ENCODE data around the gene LSM3.
"Not testable (repeated sequence)": the region's sequence is repeated elsewhere in the genome, so short reads cannot be mapped to it uniquely, and the experiment has no call there.

LSM3 gene

DNA sequence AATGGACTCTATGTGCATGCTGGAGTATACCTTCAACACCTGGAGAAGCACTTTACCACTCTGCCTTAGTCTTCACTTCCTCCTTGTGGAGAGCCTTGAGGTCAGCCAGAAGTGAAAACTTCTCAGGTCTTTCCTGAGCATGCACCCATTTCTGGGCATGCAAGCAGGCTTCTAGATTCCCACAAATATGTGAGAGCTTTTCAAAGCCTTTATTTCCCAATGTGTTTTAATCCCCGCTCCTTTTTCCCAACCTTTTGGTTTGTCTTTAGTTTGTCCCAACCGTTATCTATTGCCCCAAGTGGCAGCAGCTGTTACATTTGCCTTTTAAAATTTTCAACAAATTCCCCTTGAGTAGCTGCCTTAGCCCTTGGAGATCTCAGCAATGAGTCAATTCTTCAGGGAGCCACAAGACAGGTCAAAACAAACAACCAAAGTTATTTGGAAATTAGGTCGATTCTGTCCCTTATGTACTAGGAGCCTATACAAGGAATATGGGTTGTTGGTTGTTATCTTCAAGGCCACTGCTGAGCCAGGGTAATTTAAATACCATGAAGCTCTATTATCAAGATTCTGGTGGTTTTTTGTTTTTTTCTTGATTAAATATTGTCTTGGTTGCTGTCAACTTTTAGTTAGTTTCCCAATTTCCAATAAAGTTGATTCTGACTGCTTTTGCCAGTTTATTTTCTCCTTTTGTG lies 44.4 kb downstream of the LSM3 start:
- no peak overlapping the region for H3K27ac Mint-ChIP-seq
- DNase-seq (ENCODE audit: low spot score): no peak
- peaks cover 4% of the 10 kb centered on the region for H3K4me1 Mint-ChIP-seq (ENCODE audit: low read depth)
- H3K36me3 Mint-ChIP-seq (ENCODE audit: low read depth): peaks cover 2% of the 10 kb centered on the region
- peaks cover 8% of the 10 kb centered on the region for H3K27me3 Mint-ChIP-seq (ENCODE audit: low read depth)
- H3K9me3 Mint-ChIP-seq: peaks cover 20% of the 10 kb centered on the region
- H3K4me3 Mint-ChIP-seq: no peak overlapping the region

DNA sequence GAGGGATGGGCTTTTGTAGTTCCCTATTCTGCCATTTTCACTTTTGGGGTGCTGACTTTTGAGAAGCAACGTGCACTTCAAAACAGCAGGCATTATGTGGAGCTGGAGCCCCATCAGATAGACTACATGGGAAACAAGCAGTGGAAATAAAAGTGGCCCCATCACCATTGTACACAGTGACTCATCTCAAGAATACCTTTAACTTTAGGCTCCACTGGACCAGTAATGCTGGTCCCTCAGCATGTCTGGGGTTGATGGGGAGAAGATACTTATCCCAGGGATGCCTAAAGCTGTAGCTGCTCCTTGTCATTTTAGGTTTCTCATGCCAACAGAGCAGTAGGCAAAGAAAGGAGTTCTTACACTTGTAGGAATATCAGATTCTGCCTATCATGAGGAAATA lies 45.0 kb downstream of the LSM3 start:
- DNase-seq (ENCODE audit: low spot score): no peak
- Mint-ChIP-seq H3K36me3 (ENCODE audit: low read depth) (peaks cover 2% of the 10 kb centered on the region), H3K27ac (no peak overlapping the region), H3K4me3 (no peak overlapping the region), H3K4me1 (ENCODE audit: low read depth) (peaks cover 4% of the 10 kb centered on the region), H3K9me3 (peaks cover 20% of the 10 kb centered on the region), H3K27me3 (ENCODE audit: low read depth) (peaks cover 11% of the 10 kb centered on the region)

DNA sequence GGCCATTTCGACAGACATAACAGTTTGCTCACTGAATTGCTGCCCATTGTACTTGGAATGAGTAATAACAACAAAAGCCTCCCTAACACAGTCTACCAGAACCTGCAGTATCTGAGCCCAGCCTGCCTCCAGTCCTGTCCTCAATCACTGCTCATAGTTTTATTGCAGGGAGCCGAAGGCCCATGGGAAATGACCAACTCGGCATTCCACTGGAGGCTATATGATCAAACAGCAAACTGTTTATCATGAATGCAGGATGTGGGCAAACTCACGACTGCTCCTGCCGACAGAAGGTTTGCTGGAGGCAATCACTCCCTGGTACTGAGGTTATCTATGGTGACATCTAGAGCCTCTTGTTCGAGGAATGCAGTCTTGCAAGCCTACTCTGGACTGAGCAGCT lies 46.3 kb downstream of the LSM3 start:
- H3K9me3 Mint-ChIP-seq: peaks cover 20% of the 10 kb centered on the region
- H3K4me3 Mint-ChIP-seq: no peak overlapping the region
- DNase-seq (ENCODE audit: low spot score): no peak
- H3K27me3 Mint-ChIP-seq (ENCODE audit: low read depth): peaks cover 11% of the 10 kb centered on the region
- peaks cover 4% of the 10 kb centered on the region for H3K4me1 Mint-ChIP-seq (ENCODE audit: low read depth)
- H3K36me3 Mint-ChIP-seq (ENCODE audit: low read depth): peaks cover 2% of the 10 kb centered on the region
- no peak overlapping the region for H3K27ac Mint-ChIP-seq

DNA sequence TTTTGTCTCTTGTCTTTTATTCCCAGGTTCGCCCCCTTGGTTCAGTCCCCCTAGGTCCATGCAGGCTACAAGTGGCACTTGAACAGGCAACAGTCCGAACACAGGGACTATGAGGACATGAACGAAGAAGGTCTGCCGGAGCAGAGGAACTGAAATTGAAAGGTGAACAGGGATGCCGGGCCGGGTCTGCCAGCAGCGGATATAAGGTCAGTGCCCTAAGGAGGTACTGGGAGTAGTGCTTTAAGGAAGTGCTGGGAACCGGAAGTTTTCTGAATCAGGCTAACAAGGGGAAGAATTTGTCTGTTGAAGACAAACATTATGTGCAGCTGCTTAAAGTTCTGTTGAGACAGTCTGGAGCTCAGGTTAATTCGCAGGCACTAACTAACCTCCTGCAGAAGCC lies 46.8 kb downstream of the LSM3 start:
- H3K4me1 Mint-ChIP-seq (ENCODE audit: low read depth): peaks cover 4% of the 10 kb centered on the region
- H3K27ac Mint-ChIP-seq: no peak overlapping the region
- DNase-seq (ENCODE audit: low spot score): no peak
- peaks cover 2% of the 10 kb centered on the region for H3K36me3 Mint-ChIP-seq (ENCODE audit: low read depth)
- no peak overlapping the region for H3K4me3 Mint-ChIP-seq
- H3K27me3 Mint-ChIP-seq (ENCODE audit: low read depth): peaks cover 11% of the 10 kb centered on the region
- H3K9me3 Mint-ChIP-seq: peaks cover 20% of the 10 kb centered on the region

DNA sequence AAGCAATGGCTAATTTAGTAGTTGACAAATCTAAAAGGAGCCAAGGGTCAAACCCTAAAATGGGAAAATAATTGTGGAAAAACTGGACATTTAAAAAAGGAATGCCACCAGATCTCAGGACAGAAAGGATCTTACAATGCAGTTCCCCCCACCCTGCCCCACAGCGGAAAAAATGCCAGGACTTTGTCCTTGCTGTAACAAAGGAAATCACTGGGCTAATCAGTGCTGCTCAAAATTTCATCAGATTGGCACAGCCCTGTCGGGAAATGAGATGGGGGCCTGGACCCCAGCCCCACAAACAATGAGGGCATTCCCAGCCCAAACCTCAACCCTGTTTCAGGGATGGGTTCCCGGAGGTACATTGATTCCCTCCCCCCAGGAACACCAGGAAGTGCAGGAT lies 47.7 kb downstream of the LSM3 start:
- not testable (repeated sequence) for H3K4me3 Mint-ChIP-seq; H3K27ac Mint-ChIP-seq; H3K36me3 Mint-ChIP-seq (ENCODE audit: low read depth); H3K4me1 Mint-ChIP-seq (ENCODE audit: low read depth); DNase-seq (ENCODE audit: low spot score)
- Mint-ChIP-seq H3K27me3 (ENCODE audit: low read depth) (peaks cover 11% of the 10 kb centered on the region), H3K9me3 (peaks cover 14% of the 10 kb centered on the region)

DNA sequence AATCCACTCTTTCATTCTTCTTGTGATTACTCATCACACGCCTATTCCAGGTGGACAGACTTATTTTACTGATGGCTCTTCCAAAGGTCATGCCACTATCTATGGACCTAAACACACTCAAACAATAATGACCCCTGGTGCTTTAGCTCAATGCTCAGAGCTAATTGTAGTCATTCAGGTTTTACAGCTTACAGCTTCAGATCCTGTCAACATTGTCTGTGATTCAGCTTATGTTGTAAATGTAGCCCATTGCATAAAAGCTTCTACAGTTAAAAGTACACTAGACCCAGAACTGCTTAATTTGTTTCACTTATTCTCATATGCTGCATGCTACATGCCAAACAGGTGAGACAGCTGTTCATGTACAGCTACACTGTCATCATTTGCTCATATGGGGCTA lies 49.2 kb downstream of the LSM3 start:
- Mint-ChIP-seq H3K27me3 (ENCODE audit: low read depth) (peaks cover 20% of the 10 kb centered on the region), H3K27ac (no peak overlapping the region)

DNA sequence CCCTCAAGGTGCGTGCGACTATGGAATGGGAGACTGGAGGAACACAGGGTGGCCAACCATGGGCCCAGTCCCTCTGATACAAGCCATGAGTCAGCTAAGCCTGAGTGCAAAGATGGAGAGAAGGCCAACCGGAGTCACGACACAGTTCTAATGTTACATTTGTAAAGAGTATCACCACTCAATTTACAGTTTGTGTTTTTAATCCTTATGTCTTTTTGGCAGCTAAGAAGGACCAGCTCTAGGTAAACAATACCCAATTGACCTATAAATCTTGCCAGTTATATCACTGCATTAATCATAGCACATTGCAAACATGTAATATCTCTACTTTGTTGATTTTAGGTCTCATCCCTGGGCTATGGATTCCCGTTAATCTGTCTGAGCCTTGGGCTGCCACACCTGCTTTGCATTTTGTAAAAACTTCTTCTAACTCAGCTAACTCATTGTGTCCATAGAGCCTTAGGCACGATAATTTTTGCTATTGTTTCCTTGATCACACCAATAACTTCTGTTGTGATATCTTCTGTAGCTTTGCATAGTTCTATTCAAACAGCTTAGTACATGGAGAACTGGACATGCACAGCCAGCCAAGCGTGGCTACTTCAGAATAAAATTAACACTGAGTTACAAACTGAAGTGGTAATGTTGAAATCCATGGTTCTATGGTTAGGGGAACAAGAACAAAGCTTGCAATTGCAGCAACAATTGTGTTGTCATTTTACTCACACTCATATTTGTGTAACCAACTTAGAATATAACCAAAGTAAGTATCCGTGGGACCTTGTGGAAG lies 50.3 kb downstream of the LSM3 start:
- DNase-seq (ENCODE audit: low spot score): no peak
- H3K4me3 Mint-ChIP-seq: no peak overlapping the region
- peaks cover 8% of the 10 kb centered on the region for H3K4me1 Mint-ChIP-seq (ENCODE audit: low read depth)
- no peak overlapping the region for H3K27ac Mint-ChIP-seq
- H3K36me3 Mint-ChIP-seq (ENCODE audit: low read depth): no peaks in the 10 kb centered on the region
- H3K9me3 Mint-ChIP-seq: peaks cover 5% of the 10 kb centered on the region
- peaks cover 24% of the 10 kb centered on the region for H3K27me3 Mint-ChIP-seq (ENCODE audit: low read depth)

More for the DNA sequence above, 49.2 kb downstream of the LSM3 start:
- H3K4me1 Mint-ChIP-seq (ENCODE audit: low read depth): peaks cover 8% of the 10 kb centered on the region
- no peak overlapping the region for H3K4me3 Mint-ChIP-seq
- no peaks in the 10 kb centered on the region for H3K9me3 Mint-ChIP-seq
- no peaks in the 10 kb centered on the region for H3K36me3 Mint-ChIP-seq (ENCODE audit: low read depth)
- DNase-seq (ENCODE audit: low spot score): no peak

DNA sequence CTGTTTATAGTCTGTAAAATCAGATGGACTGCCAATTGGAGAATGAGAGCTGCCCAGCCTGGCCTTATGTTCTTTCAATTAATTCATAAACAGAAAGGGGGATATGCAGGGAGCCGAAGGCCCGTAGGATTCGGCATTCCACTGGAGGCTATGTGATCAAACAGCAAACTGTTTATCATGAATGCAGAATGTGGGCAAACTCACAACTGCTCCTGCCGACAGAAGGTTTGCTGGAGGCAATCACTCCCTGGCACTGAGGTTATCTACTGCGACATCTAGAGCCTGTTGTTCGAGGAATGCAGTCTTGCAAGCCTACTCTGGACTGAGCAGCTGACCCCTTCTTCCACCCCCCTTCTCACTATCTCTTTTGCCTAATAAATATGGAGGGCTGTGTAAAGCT lies 51.1 kb downstream of the LSM3 start:
- H3K36me3 Mint-ChIP-seq (ENCODE audit: low read depth); H3K4me1 Mint-ChIP-seq (ENCODE audit: low read depth); DNase-seq (ENCODE audit: low spot score); H3K4me3 Mint-ChIP-seq; H3K27ac Mint-ChIP-seq; H3K9me3 Mint-ChIP-seq: not testable (repeated sequence)
- H3K27me3 Mint-ChIP-seq (ENCODE audit: low read depth): peaks cover 24% of the 10 kb centered on the region

DNA sequence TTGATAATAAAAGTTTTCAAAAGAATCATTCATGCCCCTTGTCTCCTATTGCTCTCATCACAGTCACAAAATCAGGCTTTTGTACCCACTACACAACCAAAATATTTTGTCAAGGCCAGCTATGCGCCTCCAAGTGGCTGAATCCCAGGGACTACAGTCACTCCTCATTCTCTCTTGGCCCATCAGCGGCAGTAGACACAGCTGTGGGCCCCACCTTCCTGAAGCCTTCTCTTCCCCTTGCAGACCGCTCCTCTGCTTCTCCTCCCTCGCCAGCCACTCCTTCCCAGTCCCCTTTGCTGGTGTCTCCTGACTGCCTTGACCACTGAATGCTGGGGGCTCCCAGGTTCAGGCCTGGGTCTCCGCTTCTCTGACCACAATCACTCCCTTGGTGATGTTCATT lies 52.1 kb downstream of the LSM3 start:
- Mint-ChIP-seq H3K36me3 (ENCODE audit: low read depth) (no peaks in the 10 kb centered on the region), H3K9me3 (peaks cover 5% of the 10 kb centered on the region), H3K27ac (no peak overlapping the region), H3K4me3 (no peak overlapping the region), H3K4me1 (ENCODE audit: low read depth) (peaks cover 5% of the 10 kb centered on the region), H3K27me3 (ENCODE audit: low read depth) (peaks cover 20% of the 10 kb centered on the region)
- DNase-seq (ENCODE audit: low spot score): no peak

DNA sequence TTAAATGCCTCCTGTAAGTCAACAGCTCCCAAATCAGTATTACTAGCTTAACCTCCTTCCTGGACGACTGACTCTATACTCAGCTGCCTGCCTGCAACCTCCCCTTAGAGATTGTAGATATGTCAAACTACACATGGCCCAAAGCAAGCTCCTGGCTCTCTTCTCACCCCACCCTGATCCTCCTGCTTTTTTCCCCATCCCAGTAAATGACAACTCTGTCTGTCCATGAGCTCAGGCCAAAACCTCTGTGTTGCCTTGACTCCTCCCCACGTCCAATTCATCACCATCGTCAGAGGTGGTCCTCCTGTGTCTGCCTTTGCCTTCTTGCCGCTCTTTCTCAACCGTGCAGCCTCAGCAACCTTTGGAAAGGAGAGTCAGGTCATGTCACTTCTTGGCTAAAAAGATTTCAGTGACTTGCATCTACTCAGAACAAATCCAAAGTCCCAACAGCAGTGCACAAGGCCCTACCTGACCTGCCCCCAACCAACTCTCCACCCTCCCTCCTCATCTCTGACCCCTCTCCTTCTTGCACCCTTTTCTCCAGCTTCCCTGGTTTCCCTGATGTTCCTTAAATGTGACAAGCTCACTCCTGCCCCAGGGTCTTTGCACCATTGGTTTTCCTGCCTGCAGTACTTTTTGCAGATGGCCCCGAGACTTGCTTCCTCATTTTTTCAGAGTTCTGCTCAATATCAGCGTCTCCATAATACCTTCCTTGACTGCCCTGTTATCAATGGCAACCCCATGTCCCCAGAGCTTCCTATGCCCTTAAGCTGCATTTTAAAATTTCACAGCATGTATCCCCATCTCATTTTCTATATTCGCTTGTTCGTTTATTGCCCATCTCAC lies 52.8 kb downstream of the LSM3 start:
- H3K36me3 Mint-ChIP-seq (ENCODE audit: low read depth): no peaks in the 10 kb centered on the region
- peaks cover 5% of the 10 kb centered on the region for H3K4me1 Mint-ChIP-seq (ENCODE audit: low read depth)
- H3K27ac Mint-ChIP-seq: no peak overlapping the region
- H3K9me3 Mint-ChIP-seq: peaks cover 5% of the 10 kb centered on the region
- H3K27me3 Mint-ChIP-seq (ENCODE audit: low read depth): peaks cover 20% of the 10 kb centered on the region
- no peak for DNase-seq (ENCODE audit: low spot score)
- H3K4me3 Mint-ChIP-seq: no peak overlapping the region

DNA sequence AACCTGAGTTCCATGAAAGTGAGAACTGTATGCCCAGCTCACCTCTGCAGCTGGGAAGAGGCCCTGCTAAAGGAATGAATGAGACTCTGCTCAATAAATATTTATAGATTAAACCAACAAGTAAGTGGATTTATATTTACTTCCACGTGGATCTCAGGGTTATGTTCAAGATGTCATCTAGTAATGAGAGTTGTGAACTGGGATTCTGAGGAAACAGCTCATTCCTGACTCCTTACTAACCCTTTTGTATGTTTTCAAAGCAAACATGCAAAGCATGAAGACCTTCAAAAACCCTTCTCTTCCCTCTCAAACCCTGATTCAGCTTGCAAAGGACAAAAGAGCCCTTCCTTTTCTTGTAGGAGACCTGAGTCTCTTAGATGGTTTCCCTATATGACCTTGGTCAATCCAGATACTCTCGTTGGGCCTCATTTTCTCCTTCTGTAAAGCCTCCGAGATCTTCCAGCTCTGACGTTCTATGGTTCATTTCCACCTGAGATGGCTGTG lies 53.4 kb downstream of the LSM3 start:
- Mint-ChIP-seq H3K9me3 (peaks cover 5% of the 10 kb centered on the region), H3K4me1 (ENCODE audit: low read depth) (peaks cover 5% of the 10 kb centered on the region), H3K4me3 (no peak overlapping the region), H3K27me3 (ENCODE audit: low read depth) (peaks cover 20% of the 10 kb centered on the region), H3K27ac (no peak overlapping the region), H3K36me3 (ENCODE audit: low read depth) (no peaks in the 10 kb centered on the region)
- DNase-seq (ENCODE audit: low spot score): no peak

DNA sequence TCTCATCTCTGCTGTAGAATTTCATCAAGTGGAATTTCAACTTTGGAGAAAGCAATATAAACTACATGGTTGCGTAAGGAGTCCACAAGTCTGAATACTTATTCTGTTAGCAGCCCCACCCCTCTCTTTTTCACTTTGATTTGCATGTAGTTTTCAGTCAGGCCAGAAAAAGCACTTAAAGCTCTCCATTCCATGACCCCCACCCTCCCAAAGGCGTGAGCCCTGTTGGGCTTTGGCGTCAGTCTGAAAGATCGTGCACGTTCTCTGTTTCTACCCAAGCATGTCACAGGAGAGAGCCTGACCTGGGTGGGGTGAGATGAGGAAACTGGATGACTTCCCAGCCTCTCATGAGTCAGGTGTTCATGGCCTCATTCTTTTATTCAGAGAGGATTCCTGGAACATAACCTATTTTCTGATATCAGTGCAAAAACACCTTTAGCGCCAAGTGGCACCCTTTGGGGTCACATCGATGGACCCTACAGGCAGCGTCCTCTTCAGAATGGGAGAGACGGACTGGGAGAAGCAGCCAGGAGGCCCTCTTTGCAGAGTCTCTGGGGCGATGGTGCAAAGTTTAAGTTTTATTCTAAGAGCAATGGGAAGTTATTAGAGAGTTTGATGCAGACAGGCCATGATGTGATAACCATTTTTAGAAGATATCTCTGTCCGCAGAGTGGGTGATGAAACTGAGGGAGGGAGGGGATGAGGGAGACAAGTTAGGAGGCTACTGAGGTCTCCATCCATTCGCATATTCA lies 55.8 kb downstream of the LSM3 start:
- Mint-ChIP-seq H3K36me3 (ENCODE audit: low read depth) (no peaks in the 10 kb centered on the region), H3K4me1 (ENCODE audit: low read depth) (peaks cover 5% of the 10 kb centered on the region), H3K9me3 (peaks cover 5% of the 10 kb centered on the region), H3K27ac (no peak overlapping the region), H3K27me3 (ENCODE audit: low read depth) (peaks cover 18% of the 10 kb centered on the region), H3K4me3 (no peak overlapping the region)
- no peak for DNase-seq (ENCODE audit: low spot score)
